ENCODE results near the gene SGMS2. TPM values are rescaled to one million over a fixed set of nuclear protein-coding genes. Genes with fewer than 3 reads are reported as not detected.

SGMS2 gene
- 223 and 244 TPM in 2 replicates for total RNA-seq

- peak; percentile 93 for DNase-seq (ENCODE audit: low read depth)
These were observed at the start of gene SGMS2 for GRCh38 chr4:107824350-107825071. SGMS2 (plus strand) TSS chr4:107824932; CDS start chr4:107895554, 70,622 bp downstream.

- DNase-seq (ENCODE audit: low read depth) = no peak
These were observed 46.8 kb upstream of the SGMS2 start for GRCh38 chr4:107777890-107778289.

GRCh38 chr4:107778784-107779530 is 45.8 kb upstream of the SGMS2 start:
- no peak for DNase-seq (ENCODE audit: low read depth)

GRCh38 chr4:107780665-107781064 is 44.1 kb upstream of the SGMS2 start:
- no peak for DNase-seq (ENCODE audit: low read depth)

GRCh38 chr4:107791902-107792301 is 32.8 kb upstream of the SGMS2 start:
- no peak for DNase-seq (ENCODE audit: low read depth)

GRCh38 chr4:107792711-107793110 is 32.0 kb upstream of the SGMS2 start:
- DNase-seq (ENCODE audit: low read depth) = no peak

GRCh38 chr4:107793996-107794395 is 30.7 kb upstream of the SGMS2 start:
- DNase-seq (ENCODE audit: low read depth) = peak; percentile 56

- no peak for DNase-seq (ENCODE audit: low read depth)
These were observed 24.9 kb upstream of the SGMS2 start for GRCh38 chr4:107799669-107800450.

GRCh38 chr4:107800706-107801105 is 24.0 kb upstream of the SGMS2 start:
- no peak for DNase-seq (ENCODE audit: low read depth)

- DNase-seq (ENCODE audit: low read depth) = peak; percentile 95
These were observed 22.9 kb upstream of the SGMS2 start for GRCh38 chr4:107801766-107802211.

- DNase-seq (ENCODE audit: low read depth) = no peak
These were observed 19.8 kb upstream of the SGMS2 start for GRCh38 chr4:107804956-107805355.

- DNase-seq (ENCODE audit: low read depth) = no peak
These were observed 18.5 kb upstream of the SGMS2 start for GRCh38 chr4:107806196-107806595.

GRCh38 chr4:107808572-107808971 is 16.2 kb upstream of the SGMS2 start:
- peak; percentile 77 for DNase-seq (ENCODE audit: low read depth)

- no peak for DNase-seq (ENCODE audit: low read depth)
These were observed 15.5 kb upstream of the SGMS2 start for GRCh38 chr4:107809210-107809609.

GRCh38 chr4:107814758-107815157 is 10.0 kb upstream of the SGMS2 start:
- DNase-seq (ENCODE audit: low read depth) = no peak

- DNase-seq (ENCODE audit: low read depth) = no peak
These were observed 9.6 kb upstream of the SGMS2 start for GRCh38 chr4:107815158-107815557.

- DNase-seq (ENCODE audit: low read depth) = peak; percentile 64
These were observed 6.3 kb upstream of the SGMS2 start for GRCh38 chr4:107818301-107818910.

- DNase-seq (ENCODE audit: low read depth) = no peak
These were observed 822 bp upstream of the SGMS2 start for GRCh38 chr4:107823870-107824349.

- DNase-seq (ENCODE audit: low read depth) = peak; percentile 84
These were observed 516 bp downstream of the SGMS2 start for GRCh38 chr4:107825072-107825824.

GRCh38 chr4:107826421-107826980 is 1.8 kb downstream of the SGMS2 start:
- peak; percentile 98 for DNase-seq (ENCODE audit: low read depth)

Measured in renal cortical epithelial cell (primary cell).